ENCODE data around the gene SESN3.

SESN3 gene

GRCh38 chr11:95242091-95242844, 11.3 kb upstream of the SESN3 start:
- no peak overlapping the region for H3K9ac ChIP-seq (ENCODE audit: low read length)

GRCh38 chr11:95241681-95242081, 10.7 kb upstream of the SESN3 start:
- H3K9me3 ChIP-seq (replicated peaks; ENCODE audit: insufficient read depth, low read length), result no peaks in the 10 kb centered on the region
- no peak overlapping the region for H3K4me2 ChIP-seq (ENCODE audit: low read depth, low read length)
- TF ChIP-seq CTCF (IDR thresholded peaks at IDR 0.05; ENCODE audit: low read length), result no peak
- TF ChIP-seq EZH2 (optimal IDR thresholded peaks at IDR 0.05; ENCODE audit: low read depth, low read length), result no peak
- TF ChIP-seq EZH2phosphoT487 (IDR thresholded peaks at IDR 0.05; ENCODE audit: low read length), result no peak
- no peaks in the 10 kb centered on the region for H3K9me2 ChIP-seq (replicated peaks; ENCODE audit: insufficient read depth, low read length)
- no peaks in the 10 kb centered on the region for H3K36me3 ChIP-seq (replicated peaks; ENCODE audit: insufficient read depth, low read length)
- no peaks in the 10 kb centered on the region for H4K20me1 ChIP-seq (ENCODE audit: insufficient read depth, low read length)
- H3K4me1 ChIP-seq (ENCODE audit: low read length), result no peaks in the 10 kb centered on the region
- no peaks in the 10 kb centered on the region for H3F3A ChIP-seq (ENCODE audit: insufficient read depth, low read length)
- H2AFZ ChIP-seq (ENCODE audit: low read length), result no peak overlapping the region
- H3K27ac ChIP-seq (ENCODE audit: low read length), result no peak overlapping the region
- no peak overlapping the region for H3K4me3 ChIP-seq (ENCODE audit: low read length)
- H3K27me3 ChIP-seq (replicated peaks; ENCODE audit: insufficient read depth, low read length), result no peaks in the 10 kb centered on the region
- no peak overlapping the region for H3K9ac ChIP-seq (ENCODE audit: low read length)
- no peaks in the 10 kb centered on the region for H3K79me2 ChIP-seq (ENCODE audit: low read length)
- DNase-seq, result no peak

More at GRCh38 chr11:95242091-95242844, 11.3 kb upstream of the SESN3 start:
- no peak for DNase-seq
- TF ChIP-seq EZH2phosphoT487 (IDR thresholded peaks at IDR 0.05; ENCODE audit: low read length) (no peak), CTCF (IDR thresholded peaks at IDR 0.05; ENCODE audit: low read length) (no peak), EZH2 (optimal IDR thresholded peaks at IDR 0.05; ENCODE audit: low read depth, low read length) (no peak)
- Histone ChIP-seq H3F3A (ENCODE audit: insufficient read depth, low read length) (no peaks in the 10 kb centered on the region), H3K36me3 (replicated peaks; ENCODE audit: insufficient read depth, low read length) (no peaks in the 10 kb centered on the region), H3K9me2 (replicated peaks; ENCODE audit: insufficient read depth, low read length) (no peaks in the 10 kb centered on the region), H3K27ac (ENCODE audit: low read length) (no peak overlapping the region), H3K9me3 (replicated peaks; ENCODE audit: insufficient read depth, low read length) (no peaks in the 10 kb centered on the region), H3K4me1 (ENCODE audit: low read length) (no peaks in the 10 kb centered on the region), H3K79me2 (ENCODE audit: low read length) (no peaks in the 10 kb centered on the region), H3K27me3 (replicated peaks; ENCODE audit: insufficient read depth, low read length) (no peaks in the 10 kb centered on the region), H2AFZ (ENCODE audit: low read length) (no peak overlapping the region), H4K20me1 (ENCODE audit: insufficient read depth, low read length) (no peaks in the 10 kb centered on the region), H3K4me3 (ENCODE audit: low read length) (no peak overlapping the region), H3K4me2 (ENCODE audit: low read depth, low read length) (no peak overlapping the region)

- Histone ChIP-seq H3K4me2 (ENCODE audit: low read depth, low read length) (no peak overlapping the region), H3K4me3 (ENCODE audit: low read length) (no peak overlapping the region), H3K9me2 (replicated peaks; ENCODE audit: insufficient read depth, low read length) (no peaks in the 10 kb centered on the region), H3F3A (ENCODE audit: insufficient read depth, low read length) (no peaks in the 10 kb centered on the region), H3K9me3 (replicated peaks; ENCODE audit: insufficient read depth, low read length) (no peaks in the 10 kb centered on the region), H3K79me2 (ENCODE audit: low read length) (no peaks in the 10 kb centered on the region), H2AFZ (ENCODE audit: low read length) (no peak overlapping the region), H4K20me1 (ENCODE audit: insufficient read depth, low read length) (no peaks in the 10 kb centered on the region), H3K4me1 (ENCODE audit: low read length) (no peaks in the 10 kb centered on the region), H3K9ac (ENCODE audit: low read length) (no peak overlapping the region), H3K27ac (ENCODE audit: low read length) (no peak overlapping the region), H3K27me3 (replicated peaks; ENCODE audit: insufficient read depth, low read length) (no peaks in the 10 kb centered on the region), H3K36me3 (replicated peaks; ENCODE audit: insufficient read depth, low read length) (no peaks in the 10 kb centered on the region)
- TF ChIP-seq EZH2 (optimal IDR thresholded peaks at IDR 0.05; ENCODE audit: low read depth, low read length) (no peak), CTCF (IDR thresholded peaks at IDR 0.05; ENCODE audit: low read length) (no peak), EZH2phosphoT487 (IDR thresholded peaks at IDR 0.05; ENCODE audit: low read length) (no peak)
- DNase-seq, result no peak
Measured at GRCh38 chr11:95239871-95240649, 9.1 kb upstream of the SESN3 start.

Measured in MM.1S (cell line).